Pancreas (tissue), 10 donors: ENCODE data around the gene LZTS2. TPM values are rescaled to one million over a fixed set of nuclear protein-coding genes. Genes with fewer than 3 reads are reported as not detected.

ENCODE experiments used
- ATAC-seq, 4 donors: fragments of 200-7000 bp; cut with Tn5 transposase; one replicate each; pipeline versions ENCODE4 v1.8.0 to v1.9.1; 2020; ENCODE audit warnings: mild to moderate bottlenecking in 4 of 4, moderate library complexity in 4 of 4
- DNase-seq, 6 donors: peaks; one replicate each; pipeline ENCODE4 v3.0.0-alpha.2; 2020
- FAIRE-seq: peaks from 2 replicates; lab custom pipeline; 2012; peaks lifted over from hg19 to GRCh38; lab: Jason Lieb, UNC
- H3K27ac ChIP-seq, 4 donors: fragments of 200-600 bp; sonication (generic); 1 replicate in 3 of 4; 2 replicates in 1 of 4; pipeline versions ENCODE4 v1.5.0 to v1.8.0; 2020
- H3K27me3 ChIP-seq, 4 donors: fragments of 200-600 bp; one replicate each; pipeline ENCODE4 v1.8.0; 2021
- H3K36me3 ChIP-seq, 3 donors: fragments of 200-600 bp; sonication (generic) in 1 of 3; one replicate each; pipeline versions ENCODE4 v1.5.0 to v1.8.0; 2020 to 2021
- H3K4me1 ChIP-seq, 3 donors: fragments of 200-600 bp; one replicate each; pipeline ENCODE4 v1.8.0; 2021
- H3K4me3 ChIP-seq, 4 donors: fragments of 200-600 bp; sonication (generic) in 2 of 4; one replicate each; pipeline versions ENCODE4 v1.5.0 to v1.8.0; 2020 to 2021
- H3K9me3 ChIP-seq, 4 donors: fragments of 200-600 bp; one replicate each; pipeline ENCODE4 v1.8.0; 2021
- CTCF ChIP-seq, 4 donors: fragments of 200-600 bp; sonication (generic) in 3 of 4; IDR thresholded peaks; one replicate each; pipeline versions ENCODE4 v1.5.0 to v1.8.0; 2021; ENCODE audit warnings: antibody characterized with exemption in 4 of 4
- WGBS, 2 donors: extraction: QIAGEN DNeasy Blood & Tissue Kit; methylation state at CpG; one replicate each; pipeline ENCODE4 v1.1.7; 2013; 5-methylcytosine and 5-hydroxymethylcytosine counted together
- intact Hi-C, 3 donors: fragments of 100-400 bp; cut with DNase I; formaldehyde crosslinking; loops; one replicate each; pipeline versions ENCODE4 v1.11.1 to v1.14.2; 2022
- polyA plus RNA-seq, 2 donors: library from polyadenylated mRNA; stranded (reverse); fragments of 200-250 nt; gene quantifications; one replicate each; pipeline ENCODE4 v1.2.3, GENCODE V29; 2013
- total RNA-seq, 6 donors: library from RNA; stranded (reverse); fragmentation: NEBNext Ultra II Directional in 4 of 6; extraction: Animal tissue kit (Norgen Biotek cat#: 25700) in 4 of 6; gene quantifications; one replicate each; pipeline versions ENCODE4 v1.2.1 to v1.2.4, GENCODE V29; 2021 to 2023
- donor health status: healthy with polysubstance abuse.
- donor health status: DM: no; HTN: no; CAD: no; lungs with moderate emphysema.
- donor health status: DM: no; HTN: no; CAD: no.
- donor health status: control.
- donor health status: control.
- donor health status: Bipolar disorder and iron deficiency.
- donor health status: DM: yes; HTN: yes; CAD: no.
- donor health status: DM: no; HTN: no; CAD: no.
- donor health status: DM: no; HTN: no; CAD: no.
- donor health status: DM: yes; HTN: yes; CAD: no.

LZTS2 gene
- total and polyA plus RNA-seq, 8 donors = 10.5 to 52.2 (median 17.3) TPM

GRCh38 chr10:101040851-101041250, 41.2 kb downstream of the LZTS2 start:
- intact Hi-C loops = no loop called here
- H3K9me3 ChIP-seq = no peaks in the 10 kb centered on the region
- peaks cover 0 to 20% (median 17%) of the 10 kb centered on the region in 3 donors for H3K36me3 ChIP-seq
- TF ChIP-seq CTCF (IDR thresholded peaks at IDR 0.05) = no peak
- H3K4me3 ChIP-seq = no peak overlapping the region
- WGBS, 2 donors = 39 to 43% methylated on average over 2 of the region's 2 CpGs
- FAIRE-seq = no peak
- peaks cover 5 to 12% (median 6%) of the 10 kb centered on the region in 3 donors for H3K4me1 ChIP-seq
- H3K27ac ChIP-seq = no peak overlapping the region
- H3K27me3 ChIP-seq = no peaks in the 10 kb centered on the region
- no peak for DNase-seq
- ATAC-seq = no peak

GRCh38 chr10:101041252-101041761, 41.7 kb downstream of the LZTS2 start:
- TF ChIP-seq CTCF (IDR thresholded peaks at IDR 0.05) = peak; percentile 56 to 83 (median 76)
- Histone ChIP-seq H3K27me3 (no peaks in the 10 kb centered on the region), H3K9me3 (no peaks in the 10 kb centered on the region), H3K4me1 (peaks cover 5 to 12% (median 6%) of the 10 kb centered on the region in 3 donors), H3K27ac (no peak overlapping the region), H3K36me3 (peaks cover 0 to 16% (median 12%) of the 10 kb centered on the region in 3 donors), H3K4me3 (no peak overlapping the region)
- intact Hi-C loops = no loop called here
- ATAC-seq = peak; percentile 57 to 84 (median 74)
- DNase-seq = peak; percentile 77 to 83 (median 80)
- 21 to 29% methylated on average over 5 to 6 of the region's 6 CpGs for WGBS, 2 donors
- FAIRE-seq = peak; percentile 54

GRCh38 chr10:101042118-101042517, 42.5 kb downstream of the LZTS2 start:
- peak overlapping the region in 2 of 4 donors; percentile 43 to 44 for H3K4me3 ChIP-seq
- WGBS, 2 donors = 57 to 74% methylated on average over 4 of the region's 4 CpGs
- FAIRE-seq = no peak

GRCh38 chr10:101042667-101043362, 43.2 kb downstream of the LZTS2 start:
- Histone ChIP-seq H3K27ac (peak overlapping the region; percentile 80 to 96 (median 85)), H3K27me3 (peaks cover 0 to 1% (median 0%) of the 10 kb centered on the region in 4 donors), H3K4me1 (peaks cover 5 to 12% (median 6%) of the 10 kb centered on the region in 3 donors), H3K4me3 (peak overlapping the region; percentile 26 to 49 (median 44)), H3K36me3 (peaks cover 0 to 1% (median under 1%) of the 10 kb centered on the region in 3 donors), H3K9me3 (no peaks in the 10 kb centered on the region)
- ATAC-seq = peak; percentile 91 to 97 (median 94)
- no peak for TF ChIP-seq CTCF (IDR thresholded peaks at IDR 0.05)
- 2 to 4% methylated on average over 40 of the region's 40 CpGs for WGBS, 2 donors
- peak; percentile 93 to 98 (median 98) for DNase-seq
- peak; percentile 82 for FAIRE-seq
- intact Hi-C loops = no loop called here

More at GRCh38 chr10:101042118-101042517, 42.5 kb downstream of the LZTS2 start:
- Histone ChIP-seq H3K27me3 (no peaks in the 10 kb centered on the region), H3K9me3 (no peaks in the 10 kb centered on the region), H3K27ac (peak overlapping the region; percentile 80 to 96 (median 85)), H3K36me3 (peaks cover 0 to 8% (median 7%) of the 10 kb centered on the region in 3 donors), H3K4me1 (peaks cover 5 to 12% (median 6%) of the 10 kb centered on the region in 3 donors)
- no peak for ATAC-seq
- intact Hi-C loops = no loop called here
- TF ChIP-seq CTCF (IDR thresholded peaks at IDR 0.05) = no peak
- DNase-seq = no peak
